ENCODE data around the gene SORCS2. TPM values are rescaled to one million over a fixed set of nuclear protein-coding genes. Genes with fewer than 3 reads are reported as not detected.

The SORCS2 gene
- polyA plus RNA-seq, 3 donors, result 0.46 to 0.55 TPM; not detected in 1

GRCh38 chr4:7460566-7460965 lies 268.2 kb downstream of the SORCS2 start:
- WGBS (ENCODE audit: insufficient coverage), result 83% methylated on average over 17 of the region's 17 CpGs
- Histone ChIP-seq H3K4me1 (ENCODE audit: control insufficient read depth in 1 of 2, insufficient read depth in 2 of 2, low read length in 2 of 2) (no peaks in the 10 kb centered on the region), H3K36me3 (replicated peaks in 1 of 2; ENCODE audit: control insufficient read depth in 1 of 2, insufficient read depth in 2 of 2, low read length in 2 of 2) (no peaks in the 10 kb centered on the region), H2AFZ (ENCODE audit: insufficient read depth, low read depth, low read length, poor library complexity, severe bottlenecking) (no peak overlapping the region), H3K27me3 (ENCODE audit: control insufficient read depth in 2 of 2, insufficient read depth in 2 of 2, low read length in 2 of 2) (no peaks in the 10 kb centered on the region), H3K9me3 (replicated peaks in 1 of 2; ENCODE audit: control insufficient read depth in 1 of 2, insufficient read depth in 1 of 2, low read length in 2 of 2) (no peaks in the 10 kb centered on the region), H3K9ac (ENCODE audit: insufficient read depth, low read length, poor library complexity, severe bottlenecking) (no peak overlapping the region), H4K20me1 (ENCODE audit: insufficient read depth, low read length) (no peaks in the 10 kb centered on the region), H3K79me2 (ENCODE audit: insufficient read depth, low read length) (no peaks in the 10 kb centered on the region), H3K27ac (ENCODE audit: low read depth in 1 of 2, low read length in 2 of 2) (no peak overlapping the region), H3K4me3 (replicated peaks in 1 of 3; ENCODE audit: low read depth in 2 of 3, low read length in 3 of 3) (no peak overlapping the region), H3K4me2 (replicated peaks; ENCODE audit: extremely low read depth, low read length, poor library complexity, severe bottlenecking) (no peak overlapping the region)
- intact Hi-C loops (cut with micrococcal nuclease), result no loop called here
- no peak overlapping the region for H3K27ac Mint-ChIP-seq
- peaks cover 0 to 2% (median 0%) of the 10 kb centered on the region in 7 donors for H3K9me3 Mint-ChIP-seq
- no peaks in the 10 kb centered on the region for H3K36me3 Mint-ChIP-seq
- no peaks in the 10 kb centered on the region for H3K4me1 Mint-ChIP-seq
- peaks cover 6 to 11% (median 8%) of the 10 kb centered on the region in 3 donors for H3K27me3 Mint-ChIP-seq (ENCODE audit: low read depth in 3 of 3)
- no peak for DNase-seq
- no peak for TF ChIP-seq CTCF (IDR thresholded peaks at IDR 0.05)
- H3K4me3 Mint-ChIP-seq, result no peak overlapping the region

DNA sequence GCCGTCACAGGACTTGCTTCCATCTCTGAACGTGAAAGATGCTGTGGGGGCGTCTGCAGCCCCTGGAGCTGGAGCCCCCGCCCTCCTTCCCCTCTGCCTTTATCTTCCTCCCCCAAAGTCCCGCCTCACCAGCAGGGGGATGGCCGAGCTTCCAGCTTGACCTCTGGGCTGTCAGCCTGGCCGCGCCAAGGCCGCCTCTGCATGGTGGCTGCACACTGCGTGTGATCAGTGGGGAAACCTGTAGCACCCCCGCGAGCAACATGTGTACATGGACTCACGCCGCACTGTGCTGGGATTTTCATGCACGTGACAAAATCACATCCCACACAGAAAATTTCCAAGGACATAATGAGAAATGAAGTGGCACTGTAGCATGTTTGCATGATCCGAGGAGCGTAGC lies 268.9 kb downstream of the SORCS2 start:
- H3K4me1 Mint-ChIP-seq, result no peaks in the 10 kb centered on the region
- WGBS (ENCODE audit: insufficient coverage), result 57% methylated on average over 14 of the region's 17 CpGs

More for the DNA sequence above, 268.9 kb downstream of the SORCS2 start:
- Histone ChIP-seq H4K20me1 (ENCODE audit: insufficient read depth, low read length) (no peaks in the 10 kb centered on the region), H2AFZ (ENCODE audit: insufficient read depth, low read depth, low read length, poor library complexity, severe bottlenecking) (no peak overlapping the region), H3K4me3 (replicated peaks in 1 of 3; ENCODE audit: low read depth in 2 of 3, low read length in 3 of 3) (no peak overlapping the region), H3K27me3 (ENCODE audit: control insufficient read depth in 2 of 2, insufficient read depth in 2 of 2, low read length in 2 of 2) (no peaks in the 10 kb centered on the region), H3K27ac (ENCODE audit: low read depth in 1 of 2, low read length in 2 of 2) (no peak overlapping the region), H3K79me2 (ENCODE audit: insufficient read depth, low read length) (no peaks in the 10 kb centered on the region), H3K9ac (ENCODE audit: insufficient read depth, low read length, poor library complexity, severe bottlenecking) (no peak overlapping the region), H3K4me1 (ENCODE audit: control insufficient read depth in 1 of 2, insufficient read depth in 2 of 2, low read length in 2 of 2) (no peaks in the 10 kb centered on the region), H3K9me3 (replicated peaks in 1 of 2; ENCODE audit: control insufficient read depth in 1 of 2, insufficient read depth in 1 of 2, low read length in 2 of 2) (peaks cover 0 to 6% of the 10 kb centered on the region in 2 donors), H3K36me3 (replicated peaks in 1 of 2; ENCODE audit: control insufficient read depth in 1 of 2, insufficient read depth in 2 of 2, low read length in 2 of 2) (no peaks in the 10 kb centered on the region), H3K4me2 (replicated peaks; ENCODE audit: extremely low read depth, low read length, poor library complexity, severe bottlenecking) (no peak overlapping the region)
- Mint-ChIP-seq H3K27ac (no peak overlapping the region), H3K27me3 (ENCODE audit: low read depth in 3 of 3) (peaks cover 6 to 12% (median 11%) of the 10 kb centered on the region in 3 donors), H3K36me3 (no peaks in the 10 kb centered on the region), H3K9me3 (peaks cover 0 to 5% (median 0%) of the 10 kb centered on the region in 7 donors), H3K4me3 (no peak overlapping the region)
- intact Hi-C loops (cut with micrococcal nuclease), result no loop called here
- no peak for DNase-seq
- TF ChIP-seq CTCF (IDR thresholded peaks at IDR 0.05), result no peak

All from CD14-positive monocyte (primary cell).